Stimulated activated CD8-positive, alpha-beta memory T cell treated with anti-CD3 and anti-CD28 coated beads, Interleukin-7, amount 100 ng/mL, for 48 hours (primary cell): ENCODE measurements around the gene ZBTB37.
A peak's percentile ranks its signal among the peaks of the same experiment; 100 is the strongest.
"Not testable (repeated sequence)": the region's sequence is repeated elsewhere in the genome, so short reads cannot be mapped to it uniquely, and the experiment has no call there.

Source experiments
- DNase-seq, 2 donors: peaks; one replicate each; pipeline ENCODE4 v3.0.0-alpha.2; 2020; ENCODE audit warnings: low read depth in 1 of 2; ENCODE audit errors: extremely low read depth in 1 of 2

ZBTB37 gene

DNA sequence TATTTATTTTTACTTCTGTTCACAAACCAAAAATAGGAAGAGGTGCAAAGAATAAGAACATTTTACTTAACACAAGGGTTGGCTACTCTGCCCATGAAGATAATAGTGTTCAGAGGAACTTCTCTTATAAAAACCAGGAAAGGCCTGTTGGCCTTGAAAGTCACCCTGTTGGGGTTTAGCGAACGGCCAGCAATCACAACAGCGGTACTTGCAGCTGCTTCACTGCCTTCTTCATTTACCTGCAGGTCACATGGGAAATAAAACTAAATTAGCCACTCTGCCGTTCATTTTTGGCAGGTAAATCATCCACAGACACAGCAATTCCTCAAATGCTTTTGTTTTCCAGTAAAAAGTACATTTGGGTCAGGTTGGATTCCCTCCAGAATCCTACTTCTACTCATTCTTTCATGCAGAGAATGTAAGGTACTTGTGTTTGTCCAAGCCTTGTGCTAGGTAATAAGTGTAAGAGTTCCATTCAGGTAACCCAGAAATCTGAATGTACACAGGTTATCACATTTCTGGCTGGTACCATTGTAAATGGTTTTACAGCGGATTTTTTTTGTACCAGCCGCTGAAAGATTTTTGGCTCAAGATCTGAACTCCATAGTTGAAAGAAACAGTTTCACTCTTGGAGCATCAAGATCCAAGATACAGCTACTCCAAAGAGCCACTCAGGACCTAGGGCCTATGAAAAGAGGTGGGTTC, 35.8 kb downstream of the ZBTB37 start:
- no peak for DNase-seq

DNA sequence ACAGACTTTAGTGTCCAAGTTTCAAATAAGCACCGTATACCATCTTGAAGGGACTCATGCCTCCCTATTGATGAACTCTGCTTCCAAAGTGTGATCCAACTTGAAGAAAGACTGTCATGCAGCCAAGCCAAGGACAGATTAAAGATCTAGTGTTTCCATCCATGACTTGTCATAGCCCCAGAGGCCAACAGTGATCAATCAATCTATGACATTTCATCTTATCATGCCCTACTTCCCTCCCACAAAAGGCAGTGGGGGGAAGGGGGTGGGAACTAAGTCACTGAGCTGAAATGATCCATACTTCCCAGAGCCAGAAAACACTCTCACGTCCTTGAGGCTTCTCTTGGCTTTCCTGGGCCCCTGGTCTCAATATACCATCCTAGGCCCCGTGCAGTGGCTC, 44.9 kb downstream of the ZBTB37 start:
- DNase-seq = no peak

DNA sequence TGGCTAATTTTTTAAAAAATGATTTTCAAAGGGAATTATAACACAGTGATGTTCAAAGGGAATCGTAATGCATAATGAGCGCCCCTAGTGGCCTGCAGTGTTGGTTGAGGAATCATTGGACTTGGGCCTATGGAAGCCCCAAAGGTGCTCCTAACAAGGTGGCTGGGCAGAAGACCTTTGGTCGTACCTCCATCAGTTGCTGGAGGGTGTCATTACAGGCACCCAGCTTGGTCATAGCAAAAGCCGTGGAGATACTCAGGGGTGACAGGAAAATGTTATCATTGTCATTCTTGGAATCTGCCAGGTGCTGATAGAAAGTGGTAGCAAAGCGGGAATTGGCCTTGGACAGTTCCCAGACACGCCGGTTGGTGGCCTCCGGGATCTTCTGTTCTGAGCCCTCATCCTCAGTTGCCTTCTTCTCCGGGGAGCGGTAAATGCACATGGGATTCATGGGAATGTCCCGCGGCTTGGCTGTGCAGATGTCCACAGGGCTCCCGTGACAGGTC, 46.2 kb downstream of the ZBTB37 start:
- peak in 1 of 2 donors; percentile 11 for DNase-seq

DNA sequence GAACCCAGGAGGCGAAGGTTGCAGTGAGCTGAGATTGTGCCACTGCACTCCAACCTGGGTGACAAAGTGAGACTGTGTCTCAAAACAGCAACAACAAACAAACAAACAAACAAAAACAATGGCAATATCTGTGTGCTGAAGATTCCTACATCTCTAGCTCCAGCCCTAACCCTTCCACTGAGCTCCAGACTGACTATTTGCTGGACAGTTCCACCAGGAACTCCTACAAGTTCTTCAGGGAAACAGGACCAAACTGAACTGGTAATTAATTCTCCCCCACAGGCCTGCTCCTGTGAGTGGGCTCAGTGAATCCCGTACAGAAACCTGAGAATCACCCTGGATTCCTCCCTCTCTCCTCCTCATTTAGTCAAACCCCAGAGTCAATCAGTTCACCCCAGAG, 47.4 kb downstream of the ZBTB37 start:
- DNase-seq = no peak

DNA sequence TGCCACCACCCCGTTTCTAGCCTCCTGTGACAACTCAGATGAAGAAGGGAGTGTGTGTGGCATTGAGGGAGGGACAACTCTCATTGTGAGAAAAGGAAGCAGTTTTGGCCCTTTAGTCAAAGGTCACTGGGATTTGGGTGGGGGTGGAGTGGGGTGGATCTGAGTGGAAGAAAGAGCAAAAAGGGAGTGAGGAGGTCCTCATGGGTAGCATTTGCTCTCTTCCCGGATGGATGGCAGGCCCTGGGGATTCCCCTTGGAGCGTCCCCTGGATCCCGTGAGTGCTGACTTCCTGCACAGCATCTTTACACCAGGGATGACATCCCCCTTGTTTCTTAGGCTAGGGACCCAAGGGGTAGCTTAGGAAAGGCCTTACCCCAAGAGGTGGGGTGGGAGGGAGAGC, 48.5 kb downstream of the ZBTB37 start:
- no peak for DNase-seq

DNA sequence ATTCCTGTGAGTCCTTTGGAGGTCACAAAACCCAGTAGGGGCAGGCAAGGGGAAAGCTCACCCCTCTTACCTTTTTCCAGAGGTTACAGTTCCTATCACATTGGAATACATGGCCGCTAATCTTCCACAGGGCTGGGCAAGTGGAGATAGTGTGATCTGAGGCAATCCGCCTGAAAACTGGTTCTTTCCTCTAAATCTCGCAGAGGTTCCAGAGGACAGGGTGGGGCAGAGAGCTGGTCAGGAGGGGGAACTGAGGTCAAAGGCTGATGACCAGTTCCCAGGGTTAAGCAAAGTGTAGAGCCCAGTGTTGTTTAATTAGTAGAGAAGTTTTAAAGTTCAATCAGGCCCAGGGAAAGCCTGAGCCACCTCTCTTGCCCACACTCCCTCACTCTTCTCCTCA, 49.0 kb downstream of the ZBTB37 start, which contains the start of gene SERPINC1:
Gene SERPINC1 (minus strand): TSS at position 179 of the 400 bp plus-strand sequence. CDS start 68 bp downstream, at position 111.
- no peak for DNase-seq

DNA sequence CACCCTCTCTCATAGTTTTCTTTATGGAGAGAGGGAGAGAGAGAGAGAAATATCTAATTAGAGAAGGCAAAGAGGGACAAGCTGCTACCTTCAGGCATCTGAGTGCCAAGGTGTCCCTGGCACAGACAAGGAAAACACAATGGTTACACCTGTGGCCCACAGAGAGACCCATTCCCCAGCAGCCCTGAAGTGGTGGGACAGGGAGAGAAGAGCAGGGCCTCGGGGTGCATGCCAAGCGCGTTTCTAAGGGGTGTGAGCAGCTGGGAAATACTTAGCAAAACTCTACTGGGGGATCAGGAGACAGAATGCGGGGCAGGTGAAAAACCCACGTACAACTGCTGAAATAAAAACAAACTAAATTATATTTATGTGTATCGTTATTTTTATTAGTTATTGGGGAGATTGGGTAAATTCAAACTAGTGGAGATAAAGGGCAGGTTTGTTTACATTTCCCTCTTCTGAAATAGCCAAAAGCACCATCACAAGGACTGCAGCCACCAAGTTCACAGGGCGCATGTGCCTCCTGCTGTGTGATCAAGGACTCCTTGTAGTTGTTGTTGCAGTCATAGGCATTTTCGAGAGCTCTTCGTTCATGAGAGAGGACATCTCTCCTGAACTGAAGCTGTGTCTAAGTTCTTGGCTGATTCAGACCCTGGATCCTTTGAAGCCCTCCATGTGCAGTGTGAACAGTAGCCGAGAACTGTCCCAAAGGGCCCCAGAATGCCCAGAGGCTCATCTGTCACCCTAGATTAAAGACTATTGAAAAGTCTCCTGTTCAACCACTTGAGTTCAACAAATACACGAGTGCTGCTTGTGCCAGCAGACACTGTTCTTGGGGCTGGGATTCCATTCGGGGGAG, 49.7 kb downstream of the ZBTB37 start:
- DNase-seq = no peak

DNA sequence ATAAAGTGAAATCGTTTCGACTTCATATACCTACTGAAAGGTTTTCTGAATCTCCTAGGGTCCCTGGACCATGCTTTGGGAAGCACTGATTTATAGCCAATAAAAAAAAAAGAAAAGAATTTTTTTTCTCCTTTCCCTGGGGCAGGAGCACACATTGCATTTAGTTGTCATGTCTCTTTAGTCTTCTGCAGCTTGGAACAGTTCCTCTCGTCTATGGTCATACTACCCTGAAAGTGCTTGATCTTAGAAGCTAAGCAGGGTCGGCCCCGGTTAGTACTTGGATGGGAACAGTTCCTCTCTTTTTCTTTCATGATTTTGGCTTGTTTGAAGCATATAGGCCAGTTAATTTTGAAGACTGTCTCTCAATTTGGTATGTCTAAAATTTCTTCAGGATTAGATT, 52.7 kb downstream of the ZBTB37 start:
- DNase-seq = no peak

DNA sequence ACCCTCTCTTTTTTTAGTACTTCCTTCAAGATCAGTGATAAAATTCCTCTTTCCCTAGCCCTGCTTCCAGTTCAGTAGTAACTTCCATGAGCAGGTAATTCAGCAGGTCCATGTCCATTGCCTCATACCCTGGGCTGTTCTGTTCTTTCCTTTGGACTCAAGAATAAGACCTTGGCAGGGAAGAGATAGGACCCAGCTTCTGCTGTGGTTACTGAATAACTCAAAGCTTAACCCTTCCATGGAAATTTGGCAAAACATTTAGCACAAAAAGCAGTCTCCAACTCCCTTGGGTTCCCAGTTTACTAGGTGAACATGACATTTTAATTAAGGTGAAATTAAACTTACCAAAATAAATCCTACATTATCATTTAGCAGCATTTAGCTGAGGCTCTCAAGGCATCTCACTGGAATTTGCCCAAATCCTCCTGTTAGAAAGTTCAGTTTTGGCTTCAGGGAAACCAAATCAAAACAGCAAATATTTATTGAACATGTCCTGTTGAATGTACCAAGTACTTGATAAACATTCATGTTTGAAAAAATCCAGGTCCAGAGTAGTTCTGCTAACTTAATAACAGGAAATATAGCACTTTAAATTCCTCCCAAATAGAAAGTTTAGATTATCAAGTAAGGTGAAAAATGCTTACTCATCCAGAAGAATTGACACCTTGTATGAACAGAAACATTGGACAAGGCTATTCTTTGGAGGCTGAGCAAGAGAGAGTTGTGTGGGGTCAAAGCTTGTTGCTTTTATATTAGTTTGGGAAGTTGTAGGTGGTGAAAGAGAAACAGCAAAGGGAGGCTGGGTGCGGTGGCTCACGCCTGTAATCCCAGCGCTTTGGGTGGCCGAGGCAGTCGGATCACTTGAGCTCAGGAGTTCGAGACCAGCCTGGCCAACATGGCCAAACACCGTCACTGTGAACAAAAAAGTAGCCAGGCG, 57.4 kb downstream of the ZBTB37 start:
- DNase-seq = no peak

DNA sequence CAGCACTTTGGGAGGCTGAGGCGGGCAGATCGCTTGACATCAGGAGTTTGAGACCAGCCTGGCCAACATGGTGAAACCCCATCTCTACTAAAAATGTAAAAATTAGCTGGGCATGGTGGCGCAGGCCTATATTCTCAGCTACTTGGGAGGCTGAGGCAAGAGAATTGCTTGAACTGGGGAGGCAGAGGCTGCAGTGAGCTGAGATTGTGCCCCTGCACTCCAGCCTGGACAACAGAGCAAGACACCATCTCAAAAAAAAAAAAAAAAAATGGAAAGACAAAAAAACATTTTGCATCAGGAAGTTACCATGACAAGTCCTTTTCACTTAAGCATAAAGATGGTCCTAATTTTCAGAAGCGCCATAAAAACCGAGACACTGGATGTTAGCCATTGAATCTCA, 62.4 kb downstream of the ZBTB37 start:
- DNase-seq = not testable (repeated sequence)

DNA sequence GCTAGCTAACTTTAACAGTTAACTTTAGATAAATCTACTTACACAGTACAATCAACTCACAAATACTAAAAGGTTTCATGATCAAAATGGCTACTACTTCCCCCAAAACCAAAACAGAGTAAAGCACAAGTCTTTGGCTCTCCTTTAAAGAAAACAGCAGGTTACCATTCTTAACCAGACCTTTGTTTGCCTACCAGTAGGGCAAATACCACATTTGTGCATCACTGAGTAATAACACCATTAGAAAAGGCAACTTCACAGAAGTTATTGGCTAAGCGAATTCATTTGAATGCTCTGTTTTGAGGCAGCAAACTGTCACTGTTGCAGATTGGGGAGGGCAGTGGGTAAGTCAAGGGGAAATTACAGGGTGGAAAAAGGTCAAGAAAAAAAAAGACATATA, 66.3 kb downstream of the ZBTB37 start:
- no peak for DNase-seq

DNA sequence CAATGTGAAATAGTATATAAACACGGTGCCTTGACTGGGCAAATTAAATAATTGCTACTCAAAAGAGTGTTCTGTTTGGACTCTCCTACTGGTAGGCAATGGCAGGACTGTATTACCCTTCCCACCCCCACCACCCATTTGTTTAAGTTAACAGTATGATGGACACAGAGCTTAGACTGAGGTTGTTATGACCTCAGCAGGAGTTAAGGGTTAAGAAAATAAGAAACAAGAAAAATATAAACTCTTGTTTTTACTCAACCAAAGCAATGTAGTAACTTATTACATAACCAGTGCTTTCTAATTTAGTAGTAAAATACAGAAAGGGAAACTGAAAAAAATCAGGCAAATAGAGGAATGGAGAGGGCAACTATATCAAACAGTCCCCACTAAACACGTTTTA, 68.9 kb downstream of the ZBTB37 start:
- no peak for DNase-seq

DNA sequence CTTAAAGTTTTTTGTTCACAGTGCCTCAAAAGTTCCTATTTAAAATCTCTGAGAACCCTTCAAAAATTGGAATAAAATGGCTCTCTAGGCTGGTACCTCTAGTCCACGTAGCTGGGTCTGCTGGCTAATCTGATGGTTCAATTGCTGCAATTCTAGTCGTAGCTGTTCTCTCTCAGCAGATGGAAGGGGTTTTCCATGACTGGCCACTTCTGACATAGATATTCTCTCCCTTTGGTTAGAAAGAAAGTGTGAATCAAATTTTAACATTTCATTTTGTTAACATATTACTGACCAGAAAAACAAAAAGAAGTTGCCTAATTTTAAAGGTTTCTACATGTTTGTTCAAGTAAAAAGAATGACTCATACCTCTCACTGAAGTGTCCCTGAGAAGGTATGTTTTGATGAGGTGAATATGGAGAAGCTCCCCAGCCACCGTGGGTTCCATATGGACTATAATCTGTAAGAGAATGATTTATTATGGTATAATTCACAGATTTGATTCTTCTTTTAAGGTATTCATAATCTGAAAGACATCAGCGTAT, 78.3 kb downstream of the ZBTB37 start:
- no peak for DNase-seq

DNA sequence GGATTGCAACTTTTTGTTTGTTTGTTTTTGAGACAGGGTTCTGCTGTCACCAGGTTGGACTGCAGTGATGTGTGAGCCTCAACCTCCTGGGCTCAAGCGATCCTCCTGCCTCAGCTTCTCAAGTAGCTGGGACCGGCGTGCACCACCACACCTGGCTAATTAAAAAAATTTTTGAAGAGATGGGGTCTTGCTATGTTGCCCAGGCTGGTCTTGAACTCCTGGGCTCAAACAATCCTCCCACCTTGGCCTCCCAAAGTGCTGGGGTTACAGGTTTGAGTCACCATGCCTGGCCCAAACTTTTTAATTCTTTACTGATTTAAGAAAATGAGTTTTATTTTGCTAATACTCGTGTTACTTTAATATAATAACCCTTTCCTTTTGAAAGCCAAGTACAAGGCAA, 80.4 kb downstream of the ZBTB37 start:
- no peak for DNase-seq
